NOMO-1 treated with dmso at 0.1 percent for 144 hours (cell line): ENCODE measurements around the gene PRR36.

Experiments
- DNase-seq: peaks from one replicate; lab custom pipeline; 2025; ENCODE audit not compliant: unreplicated experiment; lab: John Stamatoyannopoulos, UW

Gene PRR36

GRCh38 chr19:7873304-7874075 lies 700 bp downstream of the PRR36 start:
- DNase-seq, result no peak

DNA sequence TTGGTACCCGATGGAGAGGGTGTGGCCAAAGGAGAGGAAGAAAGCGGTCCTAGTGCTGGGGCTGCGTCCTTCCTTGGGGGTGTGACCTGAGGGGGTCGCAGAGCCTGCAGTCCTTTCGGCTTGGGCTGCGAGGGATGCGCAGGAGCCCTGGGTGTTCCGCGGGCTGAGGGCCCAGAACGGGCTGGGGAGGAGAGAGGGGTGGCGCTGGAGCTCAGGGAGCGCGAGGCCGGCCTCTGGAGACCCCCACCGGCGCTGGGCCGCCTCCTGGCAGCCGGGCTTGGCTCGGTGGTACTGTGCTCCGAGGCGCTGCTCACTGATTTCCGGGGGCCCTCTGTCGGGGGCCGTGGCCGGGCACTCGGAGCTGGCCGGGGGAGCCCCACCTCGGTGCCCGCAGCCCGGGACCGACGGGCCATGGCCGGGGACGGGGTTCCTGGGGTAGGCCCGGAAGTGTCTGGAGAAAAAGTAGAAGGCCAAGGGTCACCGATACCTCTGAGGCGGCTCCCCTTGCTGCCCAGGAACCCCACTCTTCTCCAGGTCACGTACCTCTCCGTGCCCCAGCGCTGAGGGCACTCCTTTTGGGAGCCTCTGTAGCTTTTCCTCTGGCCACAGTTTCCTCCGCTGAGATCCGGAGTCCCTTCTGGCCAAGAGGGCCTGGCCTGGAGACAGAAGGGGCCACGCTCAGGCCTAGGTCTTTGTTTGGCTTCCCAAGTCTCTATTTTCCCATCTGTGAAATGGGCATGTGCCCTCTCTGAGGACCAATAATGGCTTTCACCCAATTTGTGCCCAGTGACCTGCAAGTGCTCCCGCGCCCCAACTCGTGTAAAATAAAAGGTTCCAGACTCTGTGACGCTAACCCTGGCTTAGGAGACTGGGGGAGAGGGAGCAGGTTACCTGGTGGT lies 1.6 kb downstream of the PRR36 start:
- no peak for DNase-seq

DNA sequence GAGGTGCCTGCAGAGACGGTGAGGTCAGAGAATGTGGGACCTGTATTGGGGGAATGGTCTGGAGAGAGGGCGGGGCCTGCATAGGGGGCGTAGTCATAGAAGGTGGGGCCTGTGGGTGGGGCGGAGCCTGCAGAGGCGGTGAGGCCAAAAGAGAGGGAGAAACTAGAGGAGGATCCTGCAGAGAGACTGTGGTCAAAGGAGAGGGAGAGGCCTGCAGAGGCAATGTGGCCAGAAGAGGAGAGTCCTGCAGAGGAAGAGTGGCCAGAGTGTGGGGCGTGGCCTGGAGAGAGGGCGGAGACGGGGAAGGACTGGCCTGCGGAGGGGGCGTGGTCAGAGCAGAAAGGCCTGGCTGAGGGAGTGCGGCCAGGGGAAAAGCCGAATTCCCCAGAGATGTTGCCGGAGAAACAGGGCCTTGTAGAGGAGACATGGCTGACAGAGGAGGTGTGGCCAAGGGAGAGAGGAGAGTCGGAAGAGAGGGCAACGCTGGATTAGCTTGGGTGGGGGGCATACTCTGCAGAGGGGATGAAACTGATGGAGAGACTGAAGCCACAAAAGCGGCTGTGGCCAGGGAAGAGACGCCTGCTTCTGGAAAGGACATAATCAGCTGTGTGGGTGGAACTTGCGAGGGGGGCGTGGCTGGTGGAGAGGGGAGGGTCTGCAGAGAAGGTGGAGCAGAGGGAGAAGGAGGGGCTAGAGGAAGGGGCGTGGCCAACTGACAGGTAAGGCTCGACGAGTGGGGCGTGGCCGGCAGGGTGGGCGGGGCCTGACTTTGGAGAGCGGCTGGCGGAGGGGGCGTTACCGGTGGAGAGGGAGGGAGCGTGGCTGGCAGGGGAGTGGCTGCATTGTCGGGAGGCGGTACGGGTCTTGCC lies 2.5 kb downstream of the PRR36 start:
- peak; percentile 91 for DNase-seq

DNA sequence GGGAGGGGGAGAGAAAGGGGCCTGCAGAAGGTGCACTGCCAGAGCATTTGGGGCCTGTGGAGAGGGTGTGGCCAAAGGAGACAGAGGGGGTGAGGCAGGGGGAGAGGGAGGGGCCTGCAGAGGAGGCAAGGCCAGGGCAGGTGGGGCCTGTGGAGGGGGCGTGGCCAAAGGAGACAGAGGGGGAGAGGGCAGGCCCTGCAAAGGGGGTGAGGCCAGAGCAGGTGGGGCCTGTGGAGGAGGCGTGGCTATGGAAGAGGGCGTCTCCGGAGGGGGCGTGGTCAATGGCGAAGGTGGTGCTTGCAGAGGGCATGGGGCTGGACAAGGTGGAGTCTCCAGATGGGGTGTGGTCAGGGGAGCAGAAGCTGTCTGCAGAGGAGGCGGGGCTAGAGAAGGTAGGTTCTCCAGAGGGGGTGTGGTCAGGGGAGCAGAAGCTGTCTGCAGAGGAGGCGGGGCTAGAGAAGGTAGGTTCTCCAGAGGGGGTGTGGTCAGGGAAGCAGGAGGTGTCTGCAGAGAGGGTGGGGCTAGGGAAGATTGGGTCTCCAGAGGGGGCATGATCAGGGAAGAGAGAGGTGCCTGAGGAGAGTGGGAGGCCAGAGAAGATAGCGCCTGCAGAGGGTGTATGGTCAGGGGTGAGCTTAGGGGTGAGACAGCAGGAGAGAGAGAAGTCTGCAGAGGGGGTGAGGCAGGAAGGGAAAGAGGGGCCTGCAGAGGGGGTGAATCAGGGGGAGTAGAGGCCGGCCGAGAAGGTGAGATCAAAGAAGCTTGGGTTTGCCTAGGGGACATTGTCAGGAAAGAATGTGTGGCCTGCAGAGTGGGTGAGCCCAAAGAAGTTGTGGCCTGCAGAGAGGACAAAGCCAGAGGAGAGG lies 3.4 kb downstream of the PRR36 start:
- peak; percentile 81 for DNase-seq

DNA sequence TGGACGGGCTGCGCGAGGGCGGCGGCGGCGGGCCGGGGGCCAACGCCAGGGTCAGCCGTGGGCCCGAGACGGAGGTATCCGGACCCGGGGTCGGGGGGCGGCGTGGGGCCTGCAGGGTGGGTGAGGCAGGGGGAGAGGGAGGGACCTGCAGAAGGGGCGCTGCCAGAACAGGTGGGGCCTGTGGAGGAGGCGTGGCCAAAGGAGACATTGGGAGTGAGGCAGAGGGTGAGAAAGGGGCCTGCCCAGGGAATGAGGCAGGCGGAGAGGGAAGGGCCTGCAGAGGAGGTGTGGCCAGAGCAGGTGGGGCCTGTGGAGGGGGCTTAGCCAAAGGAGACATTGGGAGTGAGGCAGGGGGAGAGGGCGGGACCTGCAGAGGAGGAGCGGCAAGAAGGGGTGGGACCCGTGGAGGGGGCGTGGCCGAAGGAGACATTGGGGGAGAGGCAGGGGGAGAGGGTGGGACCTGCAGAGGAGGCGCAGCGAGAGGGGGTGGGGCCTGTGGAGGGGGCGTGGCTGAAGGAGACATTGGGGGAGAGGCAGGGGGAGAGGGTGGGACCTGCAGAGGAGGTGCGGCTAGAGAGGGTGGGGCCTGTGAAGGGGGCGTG lies 4.2 kb downstream of the PRR36 start:
- peak; percentile 64 for DNase-seq

GRCh38 chr19:7869453-7869909 lies 4.7 kb downstream of the PRR36 start:
- peak; percentile 54 for DNase-seq

DNA sequence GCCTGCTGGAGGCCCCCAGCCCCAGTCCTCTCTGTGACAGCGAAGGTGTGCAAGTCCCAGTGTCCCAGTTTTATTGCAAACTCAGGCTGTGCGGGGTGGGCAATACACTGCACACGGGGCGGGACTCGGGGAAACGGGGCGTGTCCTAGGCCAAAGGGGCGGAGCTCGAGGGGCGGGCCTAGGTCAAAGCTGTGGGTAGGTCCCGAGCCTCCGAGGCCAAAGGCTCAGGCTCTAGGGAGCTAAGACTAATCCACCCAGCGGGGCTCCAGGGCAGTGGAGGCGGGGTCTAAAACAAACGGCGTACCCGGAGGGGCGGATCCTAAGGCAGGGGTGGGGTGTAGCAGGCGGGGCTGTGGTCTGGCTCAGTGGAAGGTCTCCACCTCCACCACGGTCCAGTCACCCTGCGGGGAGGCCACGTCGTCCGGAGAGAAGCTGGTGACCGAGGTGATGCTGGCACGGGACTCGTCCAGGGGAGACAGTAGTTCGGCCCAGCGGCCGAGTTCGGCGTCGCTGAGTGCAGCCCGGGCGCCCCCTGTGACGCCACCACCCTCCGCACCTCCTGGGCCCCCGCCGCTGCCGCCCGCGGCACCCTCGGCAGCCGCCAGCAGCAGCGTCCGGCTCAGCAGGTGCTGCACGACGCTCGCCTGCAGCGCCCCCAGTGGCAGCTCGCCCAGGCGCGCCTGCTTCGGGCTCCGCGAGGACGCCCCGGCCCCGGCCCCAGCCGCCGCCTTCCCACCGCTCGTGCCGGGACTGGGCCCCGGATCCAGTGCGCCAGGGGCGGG lies 5.3 kb downstream of the PRR36 start:
- DNase-seq, result peak; percentile 84

GRCh38 chr19:7868326-7868670 lies 5.9 kb downstream of the PRR36 start:
- no peak for DNase-seq

DNA sequence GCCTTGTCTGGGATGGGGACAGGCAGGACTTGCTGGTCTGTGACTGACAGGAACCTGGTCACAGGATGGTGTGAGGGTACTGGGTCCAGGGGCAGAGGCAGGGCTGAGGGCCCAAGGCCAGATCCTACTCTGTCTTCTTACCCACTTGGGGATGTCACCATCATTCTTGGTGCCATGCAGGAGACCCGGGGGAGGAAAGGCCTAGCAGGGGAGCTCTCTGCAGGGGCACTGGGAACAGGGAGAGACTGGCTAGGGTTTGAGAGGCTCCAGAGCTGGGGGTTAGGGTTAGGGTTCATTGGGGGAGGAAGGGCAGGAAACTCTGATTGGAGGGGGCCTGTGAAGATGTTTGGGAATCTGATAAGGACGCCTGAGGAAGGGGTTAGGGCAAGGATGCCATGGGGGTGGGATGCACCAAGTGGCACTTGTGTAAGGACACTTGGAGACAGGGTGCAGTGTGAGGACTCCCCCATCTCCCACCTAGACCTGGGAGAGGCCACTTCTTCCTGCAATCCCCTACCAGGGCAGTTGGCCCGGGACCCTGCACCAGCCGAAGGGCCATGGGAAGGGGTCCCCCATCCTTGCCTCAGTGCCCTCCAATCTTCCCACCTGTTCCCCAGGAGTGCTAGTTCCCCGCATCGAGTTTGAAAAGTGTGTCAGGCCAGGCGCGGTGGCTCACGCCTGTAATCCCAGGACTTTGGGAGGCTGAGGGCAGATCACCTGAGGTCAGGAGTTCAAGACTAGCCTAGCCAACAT lies 6.9 kb downstream of the PRR36 start:
- no peak for DNase-seq

GRCh38 chr19:7866399-7867091 lies 7.6 kb downstream of the PRR36 start:
- no peak for DNase-seq

DNA sequence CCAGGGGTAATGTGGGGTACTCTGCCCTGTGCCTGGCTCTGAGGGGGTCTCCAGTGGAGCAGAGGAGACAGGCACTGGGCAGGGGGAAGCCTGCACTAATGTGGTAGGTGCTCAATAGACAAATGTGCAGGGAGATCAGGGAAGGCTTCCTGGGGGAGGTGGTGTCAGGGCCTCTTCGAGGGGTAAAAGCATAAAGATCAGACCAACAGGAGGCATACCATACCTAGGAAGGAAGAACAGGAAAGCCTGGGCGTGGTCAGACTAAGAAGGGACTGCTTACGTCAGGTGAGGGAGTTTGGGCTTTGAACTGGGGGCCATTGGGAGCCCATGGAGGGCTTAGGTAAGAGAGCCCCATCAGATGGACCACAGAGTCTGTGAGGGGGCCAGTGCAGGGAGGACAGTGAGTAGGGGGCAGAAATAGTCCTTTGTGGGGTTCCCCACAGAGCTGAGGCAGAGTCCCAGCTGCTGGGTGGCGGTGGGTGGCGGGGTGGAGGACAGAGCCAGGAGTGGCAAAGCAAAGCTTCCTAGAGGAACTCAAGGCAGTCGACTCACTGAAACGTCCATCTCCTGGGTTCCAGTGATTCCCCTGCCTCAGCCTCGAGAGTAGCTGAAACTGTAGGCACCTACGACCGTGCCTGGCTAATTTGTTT lies 8.8 kb downstream of the PRR36 start:
- no peak for DNase-seq

- DNase-seq, result no peak
Observed at GRCh38 chr19:7864690-7865074, 9.5 kb downstream of the PRR36 start.

DNA sequence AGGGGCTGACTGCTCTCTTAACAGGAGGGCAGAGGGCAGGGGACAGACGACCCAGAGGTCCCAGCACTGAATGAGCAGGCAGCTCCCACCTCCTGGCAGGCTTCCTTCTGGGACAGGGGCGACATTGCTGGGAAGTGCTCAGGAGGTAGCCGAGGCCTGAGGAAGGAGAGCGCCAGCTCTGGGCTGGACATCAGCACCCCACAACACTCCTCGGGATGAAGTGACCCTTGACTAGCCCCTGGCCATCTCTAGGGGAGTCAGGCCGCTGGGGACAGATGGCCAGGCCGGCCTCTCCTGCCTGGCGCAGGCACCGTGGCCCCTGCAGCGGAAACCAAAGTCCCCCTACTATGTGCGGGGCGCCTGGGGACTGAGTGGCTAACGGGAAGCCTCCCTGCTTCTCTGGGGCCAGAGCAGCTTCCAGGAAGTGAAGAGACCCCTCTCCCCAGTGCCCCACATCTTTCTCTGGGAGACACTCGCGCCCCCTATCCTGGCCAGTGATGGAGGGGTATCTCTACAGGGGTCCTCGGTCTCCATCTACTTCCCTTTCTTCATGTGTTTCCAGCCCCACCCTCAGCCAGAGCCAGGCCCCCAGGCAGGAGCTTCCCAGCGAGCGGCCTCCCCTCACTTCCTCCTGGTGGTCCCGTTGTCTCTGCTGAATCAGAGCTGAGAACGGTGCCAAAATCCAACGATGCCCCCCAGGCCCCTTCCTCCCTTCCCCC lies 10.1 kb downstream of the PRR36 start:
- DNase-seq, result no peak

DNA sequence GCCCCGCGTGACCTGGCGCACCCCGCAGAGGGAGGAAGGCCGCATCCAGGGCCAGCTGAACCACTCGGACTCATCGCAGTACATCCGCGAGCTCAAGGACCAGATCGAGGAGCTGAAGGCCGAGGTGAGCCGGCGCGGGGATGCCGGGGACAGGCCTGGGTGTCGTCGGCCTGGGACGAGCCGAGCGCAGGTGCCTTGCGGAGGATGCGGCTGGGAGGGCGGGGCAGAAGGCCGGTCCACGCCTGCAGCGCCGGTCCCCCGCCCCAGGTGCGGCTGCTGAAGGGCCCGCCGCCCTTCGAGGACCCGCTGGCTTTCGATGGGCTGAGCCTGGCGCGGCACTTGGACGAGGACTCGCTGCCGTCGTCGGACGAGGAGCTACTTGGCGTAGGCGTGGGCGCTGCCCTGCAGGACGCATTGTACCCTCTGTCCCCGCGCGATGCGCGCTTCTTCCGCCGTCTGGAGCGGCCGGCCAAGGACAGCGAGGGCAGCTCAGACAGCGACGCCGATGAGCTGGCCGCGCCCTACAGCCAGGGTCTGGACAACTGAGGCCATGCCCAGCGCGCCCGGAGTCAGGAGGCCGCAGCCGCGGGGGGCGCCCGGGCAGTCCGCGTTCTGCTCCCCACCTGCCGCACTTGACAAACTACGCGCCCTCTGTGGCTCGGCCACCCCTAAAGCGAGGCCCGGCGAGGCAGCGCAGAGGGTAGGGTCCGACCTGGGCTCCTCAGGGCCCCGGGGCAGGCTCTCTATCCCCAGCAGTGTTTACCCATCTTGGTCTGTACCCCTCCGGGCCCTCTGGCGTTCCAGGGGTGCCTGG lies 10.8 kb downstream of the PRR36 start:
- no peak for DNase-seq

- DNase-seq, result no peak
Observed at GRCh38 chr19:7862413-7862951, 11.7 kb downstream of the PRR36 start.
